Measurements from ENCODE around the gene TUG1. TPM values are rescaled to one million over a fixed set of nuclear protein-coding genes. Genes with fewer than 3 reads are reported as not detected.

The TUG1 gene
- polyA plus RNA-seq, 1 of the 3 experiments (the other 2 are of a cell fraction), result 46.8 TPM

DNA sequence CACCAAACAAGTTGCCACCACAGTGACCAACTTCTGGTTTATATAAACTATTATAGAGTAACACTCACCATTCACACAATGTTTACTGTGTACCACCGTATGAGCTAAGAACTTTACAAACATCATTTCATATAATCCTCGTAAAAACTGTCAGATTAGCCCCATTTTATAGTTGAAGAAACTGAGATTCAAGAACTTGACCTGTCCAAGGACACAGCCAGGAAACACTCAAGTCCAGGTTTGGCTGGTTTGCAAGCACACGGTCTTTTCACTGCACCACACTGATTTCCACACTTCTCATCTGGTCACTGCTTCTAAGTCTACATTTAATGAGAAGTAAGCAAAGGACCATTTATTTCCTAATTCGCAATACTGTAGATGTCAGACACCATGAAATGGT lies 4.2 kb upstream of the TUG1 start:
- peaks cover 64% of the 10 kb centered on the region for H3K79me2 ChIP-seq (ENCODE audit: insufficient read depth)
- TF ChIP-seq, protein P1, sequence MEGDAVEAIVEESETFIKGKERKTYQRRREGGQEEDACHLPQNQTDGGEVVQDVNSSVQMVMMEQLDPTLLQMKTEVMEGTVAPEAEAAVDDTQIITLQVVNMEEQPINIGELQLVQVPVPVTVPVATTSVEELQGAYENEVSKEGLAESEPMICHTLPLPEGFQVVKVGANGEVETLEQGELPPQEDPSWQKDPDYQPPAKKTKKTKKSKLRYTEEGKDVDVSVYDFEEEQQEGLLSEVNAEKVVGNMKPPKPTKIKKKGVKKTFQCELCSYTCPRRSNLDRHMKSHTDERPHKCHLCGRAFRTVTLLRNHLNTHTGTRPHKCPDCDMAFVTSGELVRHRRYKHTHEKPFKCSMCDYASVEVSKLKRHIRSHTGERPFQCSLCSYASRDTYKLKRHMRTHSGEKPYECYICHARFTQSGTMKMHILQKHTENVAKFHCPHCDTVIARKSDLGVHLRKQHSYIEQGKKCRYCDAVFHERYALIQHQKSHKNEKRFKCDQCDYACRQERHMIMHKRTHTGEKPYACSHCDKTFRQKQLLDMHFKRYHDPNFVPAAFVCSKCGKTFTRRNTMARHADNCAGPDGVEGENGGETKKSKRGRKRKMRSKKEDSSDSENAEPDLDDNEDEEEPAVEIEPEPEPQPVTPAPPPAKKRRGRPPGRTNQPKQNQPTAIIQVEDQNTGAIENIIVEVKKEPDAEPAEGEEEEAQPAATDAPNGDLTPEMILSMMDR (IDR thresholded peaks at IDR 0.05), result no peak
- no peak for TF ChIP-seq EP300 (IDR thresholded peaks at IDR 0.05; ENCODE audit: borderline replicate concordance in 1 of 2, low read depth in 1 of 2, low read length in 1 of 2)
- no peak for TF ChIP-seq MXI1 (IDR thresholded peaks at IDR 0.05; ENCODE audit: low read depth, low read length)
- no peak for TF ChIP-seq GATA2 (CRISPR knock-in tag; IDR thresholded peaks at IDR 0.05)
- no peak for TF ChIP-seq TAF1 (IDR thresholded peaks at IDR 0.05; ENCODE audit: borderline replicate concordance, low read depth, low read length)
- TF ChIP-seq, protein P2, sequence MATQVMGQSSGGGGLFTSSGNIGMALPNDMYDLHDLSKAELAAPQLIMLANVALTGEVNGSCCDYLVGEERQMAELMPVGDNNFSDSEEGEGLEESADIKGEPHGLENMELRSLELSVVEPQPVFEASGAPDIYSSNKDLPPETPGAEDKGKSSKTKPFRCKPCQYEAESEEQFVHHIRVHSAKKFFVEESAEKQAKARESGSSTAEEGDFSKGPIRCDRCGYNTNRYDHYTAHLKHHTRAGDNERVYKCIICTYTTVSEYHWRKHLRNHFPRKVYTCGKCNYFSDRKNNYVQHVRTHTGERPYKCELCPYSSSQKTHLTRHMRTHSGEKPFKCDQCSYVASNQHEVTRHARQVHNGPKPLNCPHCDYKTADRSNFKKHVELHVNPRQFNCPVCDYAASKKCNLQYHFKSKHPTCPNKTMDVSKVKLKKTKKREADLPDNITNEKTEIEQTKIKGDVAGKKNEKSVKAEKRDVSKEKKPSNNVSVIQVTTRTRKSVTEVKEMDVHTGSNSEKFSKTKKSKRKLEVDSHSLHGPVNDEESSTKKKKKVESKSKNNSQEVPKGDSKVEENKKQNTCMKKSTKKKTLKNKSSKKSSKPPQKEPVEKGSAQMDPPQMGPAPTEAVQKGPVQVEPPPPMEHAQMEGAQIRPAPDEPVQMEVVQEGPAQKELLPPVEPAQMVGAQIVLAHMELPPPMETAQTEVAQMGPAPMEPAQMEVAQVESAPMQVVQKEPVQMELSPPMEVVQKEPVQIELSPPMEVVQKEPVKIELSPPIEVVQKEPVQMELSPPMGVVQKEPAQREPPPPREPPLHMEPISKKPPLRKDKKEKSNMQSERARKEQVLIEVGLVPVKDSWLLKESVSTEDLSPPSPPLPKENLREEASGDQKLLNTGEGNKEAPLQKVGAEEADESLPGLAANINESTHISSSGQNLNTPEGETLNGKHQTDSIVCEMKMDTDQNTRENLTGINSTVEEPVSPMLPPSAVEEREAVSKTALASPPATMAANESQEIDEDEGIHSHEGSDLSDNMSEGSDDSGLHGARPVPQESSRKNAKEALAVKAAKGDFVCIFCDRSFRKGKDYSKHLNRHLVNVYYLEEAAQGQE (IDR thresholded peaks at IDR 0.05; ENCODE audit: low read depth, low read length), result no peak
- TF ChIP-seq YY1 (IDR thresholded peaks at IDR 0.05; ENCODE audit: low read depth), result no peak
- TF ChIP-seq RAD21 (IDR thresholded peaks at IDR 0.05; ENCODE audit: low read length), result no peak
- TF ChIP-seq FOXJ3 (CRISPR knock-in tag; IDR thresholded peaks at IDR 0.05), result no peak
- TF ChIP-seq JUND (IDR thresholded peaks at IDR 0.05), result no peak
- TF ChIP-seq NRF1 (IDR thresholded peaks at IDR 0.05; ENCODE audit: low read depth, low read length), result no peak
- no peak for TF ChIP-seq NFIC (IDR thresholded peaks at IDR 0.05; ENCODE audit: borderline replicate concordance)
- no peak for TF ChIP-seq EZH2phosphoT487 (IDR thresholded peaks at IDR 0.05; ENCODE audit: borderline replicate concordance, low read depth)
- TF ChIP-seq MEF2A (IDR thresholded peaks at IDR 0.05; ENCODE audit: borderline replicate concordance, low read depth), result no peak
- CTCF ChIA-PET, result interaction anchor here (1.0 to 1.7 kb wide), 2 partner anchors 12 to 18 kb away, joined by 3 to 5 read pairs; no protein-coding TSS in a partner anchor

More for the DNA sequence above, 4.2 kb upstream of the TUG1 start:
- no peaks in the 10 kb centered on the region for H3K27me3 ChIP-seq (ENCODE audit: insufficient read depth)
- DNase-seq, result no peak
- no peaks in the 10 kb centered on the region for H4K20me1 ChIP-seq (ENCODE audit: insufficient read depth)
- no peaks in the 10 kb centered on the region for H3K9me2 ChIP-seq
- no peak overlapping the region for H3K27ac ChIP-seq (ENCODE audit: low read depth in 2 of 2, low read length in 1 of 2)
- peaks cover 0 to 4% of the 10 kb centered on the region in 2 experiments; a peak in 1 of 4 replicates for H3K4me1 ChIP-seq (ENCODE audit: control insufficient read depth in 1 of 2, insufficient read depth in 2 of 2, low read depth in 1 of 2, low read length in 1 of 2)
- no peak overlapping the region for H2AFZ ChIP-seq (ENCODE audit: low read depth)
- H3K36me3 ChIP-seq (replicated peaks in 1 of 2; ENCODE audit: control insufficient read depth in 1 of 2, insufficient read depth in 2 of 2, low read length in 1 of 2), result peaks cover 3 to 29% of the 10 kb centered on the region in 2 experiments
- H3K9ac ChIP-seq, result no peak overlapping the region
- peaks cover 5% of the 10 kb centered on the region for H3F3A ChIP-seq (replicated peaks; ENCODE audit: insufficient read depth)
- POLR2A ChIA-PET, result no interaction called here
- H3K4me3 ChIP-seq (ENCODE audit: low read depth in 2 of 2, low read length in 1 of 2), result no peak overlapping the region
- H3K4me2 ChIP-seq, result no peak overlapping the region
- 97% methylated on average over 4 of the region's 4 CpGs for WGBS (ENCODE audit: low lambda C conversion rate)
- no peaks in the 10 kb centered on the region for H3K9me3 ChIP-seq
